Endometrial microvascular endothelial cells (primary cell): ENCODE measurements around the gene RBM28. TPM values are rescaled to one million over a fixed set of nuclear protein-coding genes. Genes with fewer than 3 reads are reported as not detected.

Experiments
- in situ Hi-C: cut with HindIII; loops from 2 replicates; pipeline ENCODE4 v1.10.0; 2017; ENCODE audit warnings: low sequenced_read_pairs, low pct_unique_long_range_greater_than_20kb; ENCODE audit errors: inconsistent ontology term
- total RNA-seq: library from RNA; depleted of rRNA; stranded (reverse); fragments of >200 nt; gene quantifications from one replicate; pipeline ENCODE4 v1.2.3, GENCODE V29; 2015; ENCODE audit errors: inconsistent ontology term

The RBM28 gene, protein sequence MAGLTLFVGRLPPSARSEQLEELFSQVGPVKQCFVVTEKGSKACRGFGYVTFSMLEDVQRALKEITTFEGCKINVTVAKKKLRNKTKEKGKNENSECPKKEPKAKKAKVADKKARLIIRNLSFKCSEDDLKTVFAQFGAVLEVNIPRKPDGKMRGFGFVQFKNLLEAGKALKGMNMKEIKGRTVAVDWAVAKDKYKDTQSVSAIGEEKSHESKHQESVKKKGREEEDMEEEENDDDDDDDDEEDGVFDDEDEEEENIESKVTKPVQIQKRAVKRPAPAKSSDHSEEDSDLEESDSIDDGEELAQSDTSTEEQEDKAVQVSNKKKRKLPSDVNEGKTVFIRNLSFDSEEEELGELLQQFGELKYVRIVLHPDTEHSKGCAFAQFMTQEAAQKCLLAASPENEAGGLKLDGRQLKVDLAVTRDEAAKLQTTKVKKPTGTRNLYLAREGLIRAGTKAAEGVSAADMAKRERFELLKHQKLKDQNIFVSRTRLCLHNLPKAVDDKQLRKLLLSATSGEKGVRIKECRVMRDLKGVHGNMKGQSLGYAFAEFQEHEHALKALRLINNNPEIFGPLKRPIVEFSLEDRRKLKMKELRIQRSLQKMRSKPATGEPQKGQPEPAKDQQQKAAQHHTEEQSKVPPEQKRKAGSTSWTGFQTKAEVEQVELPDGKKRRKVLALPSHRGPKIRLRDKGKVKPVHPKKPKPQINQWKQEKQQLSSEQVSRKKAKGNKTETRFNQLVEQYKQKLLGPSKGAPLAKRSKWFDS
- 26.8 TPM for total RNA-seq

GRCh38 chr7:128343554-128344430 lies at the start of gene RBM28:
Gene RBM28 (minus strand): TSS chr7:128343908. CDS start chr7:128343793, 115 bp downstream.
- in situ Hi-C loops, result no loop called here

- in situ Hi-C loops, result no loop called here
These were observed 49.0 kb upstream of the RBM28 start for GRCh38 chr7:128392446-128393327.

GRCh38 chr7:128391805-128392204 lies 48.1 kb upstream of the RBM28 start:
- in situ Hi-C loops, result no loop called here

DNA sequence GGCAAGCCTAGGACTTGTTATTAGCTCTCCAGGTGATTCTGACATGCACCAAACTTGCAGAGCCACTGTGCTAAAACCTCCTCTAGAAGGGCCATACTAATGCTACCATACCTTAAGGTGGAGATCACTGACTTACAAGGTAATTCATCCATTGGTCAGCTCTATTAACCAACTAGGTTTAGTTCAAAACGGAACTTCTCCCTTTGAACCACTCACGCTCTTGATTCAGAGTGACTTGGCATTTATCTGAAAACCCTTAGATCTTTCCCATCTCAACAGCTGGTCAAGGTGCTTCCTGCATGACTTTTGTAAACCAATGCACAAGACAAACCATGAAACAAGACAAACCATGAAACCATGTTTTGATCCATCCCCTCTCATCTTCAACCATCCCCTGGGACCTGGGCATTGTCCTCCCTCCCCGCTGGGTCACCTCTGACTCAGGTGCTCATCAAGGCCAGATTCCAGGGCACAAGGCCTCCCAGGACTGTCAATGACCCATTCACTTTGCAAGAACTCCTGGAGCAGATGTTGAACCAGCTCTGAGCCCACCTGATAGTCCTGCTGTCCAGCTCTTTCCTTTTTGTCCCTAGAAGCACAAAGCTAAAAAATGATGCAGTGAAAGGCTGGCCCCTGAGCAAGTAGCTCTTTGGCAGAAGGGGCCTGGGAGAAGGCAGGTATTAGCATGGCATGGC lies 47.3 kb upstream of the RBM28 start:
- in situ Hi-C loops, result no loop called here

GRCh38 chr7:128389618-128390329 lies 46.1 kb upstream of the RBM28 start:
- in situ Hi-C loops, result no loop called here

- in situ Hi-C loops, result no loop called here
These were observed 45.4 kb upstream of the RBM28 start for GRCh38 chr7:128389085-128389617.

DNA sequence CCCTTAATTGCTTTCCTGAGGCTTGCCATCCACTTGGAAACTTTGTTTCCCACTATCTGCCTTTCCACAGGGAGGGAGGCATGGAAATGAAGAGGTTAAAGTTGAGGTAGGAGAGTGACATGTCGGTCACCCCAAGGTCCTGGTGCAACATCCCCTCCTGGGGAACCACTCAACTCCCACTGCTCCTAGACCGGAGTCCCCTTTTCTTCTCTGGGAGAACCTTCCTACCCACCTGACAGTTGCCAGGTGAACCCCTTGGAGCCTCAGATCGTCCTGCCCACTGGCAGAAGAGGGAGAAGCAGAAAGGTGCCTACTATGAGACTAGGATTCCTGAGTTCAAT lies 44.4 kb upstream of the RBM28 start:
- in situ Hi-C loops, result no loop called here

DNA sequence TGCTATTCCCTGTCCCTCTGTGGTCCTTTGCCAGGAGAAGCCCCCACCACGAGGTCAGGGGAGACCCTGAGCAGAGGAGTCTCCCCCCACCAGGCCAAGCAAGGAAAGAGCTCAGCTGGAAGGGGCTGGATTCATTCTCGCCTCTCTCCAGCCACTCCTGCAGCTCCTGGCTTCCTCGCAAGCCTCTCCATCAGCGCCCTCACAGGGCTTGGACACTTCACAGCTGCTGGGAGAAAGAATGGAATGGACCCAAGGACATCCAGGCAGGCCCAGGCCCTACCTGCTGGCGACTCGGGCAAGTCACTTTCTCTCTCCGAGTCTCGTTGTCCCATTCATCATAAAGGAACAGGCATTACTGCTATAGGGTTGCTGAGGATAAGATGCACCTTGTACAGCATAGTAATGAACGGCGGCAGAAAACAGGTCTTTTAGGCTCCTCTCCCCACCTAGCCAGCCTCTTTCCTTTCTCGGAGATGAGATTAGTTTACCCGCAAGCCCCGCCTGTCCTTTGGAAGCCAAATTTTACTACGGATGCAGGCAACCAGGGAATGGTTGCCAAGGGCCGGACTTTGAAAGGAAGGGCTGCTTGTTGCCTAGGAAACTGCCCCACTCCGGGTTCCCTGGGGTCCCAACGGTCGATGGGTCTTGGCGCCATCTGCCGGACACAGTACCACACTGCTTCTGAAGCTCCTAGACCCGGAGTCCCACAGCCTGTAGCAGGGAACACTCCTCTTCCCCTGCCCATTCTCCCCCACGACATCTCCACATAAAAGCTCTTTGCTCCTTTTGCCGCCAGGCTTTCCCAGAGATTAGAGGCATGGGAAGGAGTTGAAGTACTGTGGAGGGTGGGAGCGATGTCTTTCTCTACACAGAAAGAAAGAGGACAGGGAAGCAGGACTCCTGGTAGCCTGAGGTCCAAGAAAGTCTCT lies 43.8 kb upstream of the RBM28 start:
- in situ Hi-C loops, result no loop called here

GRCh38 chr7:128385988-128386925 lies 42.5 kb upstream of the RBM28 start:
- in situ Hi-C loops, result no loop called here

- in situ Hi-C loops, result no loop called here
These were observed 41.0 kb upstream of the RBM28 start for GRCh38 chr7:128384726-128385125.

DNA sequence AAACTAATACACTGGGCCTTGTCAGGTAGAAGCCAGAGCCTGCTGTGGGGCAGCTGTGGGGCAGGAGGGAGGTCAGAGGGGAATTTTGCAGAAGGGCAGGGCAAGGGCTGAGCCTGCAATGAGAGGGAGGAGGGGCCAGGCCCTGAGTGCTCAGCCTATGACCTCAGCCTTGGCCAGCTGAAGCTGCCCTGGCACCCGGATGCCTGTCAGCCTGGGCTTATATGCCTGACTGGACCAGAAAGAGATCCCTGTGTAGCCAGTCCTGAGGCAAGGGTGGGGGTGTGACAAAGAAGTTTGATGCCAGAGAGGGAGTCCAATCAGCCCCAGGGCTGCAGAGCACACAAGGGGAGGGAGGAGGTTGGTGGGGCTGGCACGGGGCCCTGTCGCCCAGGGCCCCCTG lies 40.1 kb upstream of the RBM28 start:
- in situ Hi-C loops, result no loop called here

DNA sequence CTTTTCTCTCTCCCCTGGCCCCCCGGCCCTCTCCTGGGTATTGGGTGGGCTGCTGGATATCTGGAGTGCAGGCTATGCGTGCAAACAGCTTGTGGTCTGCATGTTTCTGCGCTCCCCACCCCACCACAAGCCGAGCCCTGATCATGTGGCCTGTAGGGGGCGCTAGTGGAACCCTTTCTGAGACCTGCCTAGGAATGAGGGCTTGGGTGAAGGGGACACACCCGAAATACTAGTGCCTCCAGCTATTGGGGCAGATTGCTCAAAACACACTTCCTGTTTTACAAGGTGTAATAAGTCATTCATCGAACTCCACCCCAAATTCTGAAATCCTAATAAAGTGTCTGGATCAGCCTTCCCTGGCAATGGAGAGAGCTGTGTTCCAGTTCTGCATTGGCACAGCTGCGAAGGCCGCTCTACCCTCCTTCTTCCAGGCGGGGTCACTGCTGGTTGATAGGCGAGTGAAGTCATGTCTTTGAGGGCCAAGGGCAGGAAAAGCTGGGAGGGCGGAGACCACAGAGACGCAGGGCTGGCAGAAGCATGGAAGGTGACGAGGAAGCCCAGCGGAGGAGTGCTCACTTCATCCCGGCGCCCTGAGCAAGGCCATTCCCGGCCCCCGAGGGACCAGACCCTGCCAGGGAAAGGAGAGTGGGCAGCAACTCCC lies 37.6 kb upstream of the RBM28 start:
- in situ Hi-C loops, result no loop called here

DNA sequence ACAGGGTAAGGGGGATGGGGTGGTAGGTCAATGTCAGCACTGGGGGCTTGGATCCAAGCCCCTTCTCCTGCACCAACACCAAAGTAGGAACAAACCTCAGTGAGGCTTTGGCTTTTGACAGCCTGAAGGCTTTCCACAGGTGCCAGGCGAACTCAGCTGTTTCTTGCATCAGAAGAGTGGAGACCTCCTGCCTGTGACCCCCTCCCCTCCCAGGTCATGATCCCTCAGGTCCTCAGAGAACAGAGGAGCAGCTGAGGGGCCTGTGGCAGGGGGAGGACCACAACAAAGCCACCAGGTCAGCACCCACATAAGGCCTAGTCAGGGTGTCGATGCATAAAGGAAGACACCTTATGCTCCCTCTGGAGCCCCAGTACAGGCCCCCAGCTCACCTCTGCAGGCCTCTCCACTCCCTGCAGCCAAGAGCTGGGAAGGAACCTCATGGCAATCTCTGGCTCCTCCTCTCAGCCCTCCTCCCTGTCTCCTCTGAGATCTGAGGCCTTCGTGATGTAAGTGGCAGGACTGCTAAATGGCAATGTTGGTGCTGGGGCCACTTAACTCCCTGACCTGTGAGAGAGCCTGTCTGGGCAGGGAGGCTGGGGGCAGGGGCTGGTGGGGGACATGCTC lies 36.9 kb upstream of the RBM28 start:
- in situ Hi-C loops, result no loop called here

- in situ Hi-C loops, result no loop called here
These were observed 36.3 kb upstream of the RBM28 start for GRCh38 chr7:128379900-128380479.
